HCT116 (cell line): ENCODE results near the gene SDCBP2. TPM values are rescaled to one million over a fixed set of nuclear protein-coding genes. Genes with fewer than 3 reads are reported as not detected.

ENCODE experiments used
- ATAC-seq: fragments of 200-7000 bp; cut with Tn5 transposase; 2 replicates; pipeline ENCODE4 v1.9.1; 2020; ENCODE audit warnings: mild to moderate bottlenecking, moderate library complexity
- BruUV-seq: library from RNA; stranded (reverse); fragments of 400-500 nt; replicated peaks from 2 replicates; lab custom pipeline; 2021; lab: Mats Ljungman, UMichigan
- CTCF ChIA-PET: fragments of 300-600 bp; sonication (Branson Sonifier 250); formaldehyde crosslinking; loops from one replicate; lab custom pipeline; 2021; ENCODE audit warnings: antibody characterized with exemption; lab: Charles Lee
- POLR2A ChIA-PET: fragments of 300-600, 350-600 bp; sonication (Branson Sonifier 250); formaldehyde crosslinking; loops from one replicate; lab custom pipeline; 2021; ENCODE audit warnings: antibody characterized with exemption; lab: Charles Lee
- RAD21 ChIA-PET, 2 experiments: fragments of 300-600 bp; sonication (Branson Sonifier 250); formaldehyde crosslinking; loops; one replicate each; lab custom pipeline; 2023; ENCODE audit warnings: low total read pairs in 2 of 2; ENCODE audit not compliant: uncharacterized antibody in 2 of 2, unreplicated experiment in 2 of 2, low non-redundant PET in 1 of 2; lab: Charles Lee
- DNase-seq: peaks from one replicate; pipeline ENCODE4 v3.0.0-alpha.2; 2010; ENCODE audit warnings: low read depth, low spot score
- H2AFZ ChIP-seq: fragments of 200-600 bp; shearing (Covaris generic), sonication (generic); 2 replicates; pipeline ENCODE4 v1.6.1; 2017; ENCODE audit warnings: low read depth, mixed run types, mixed read lengths, antibody characterized with exemption, low read length; ENCODE audit not compliant: poor library complexity, severe bottlenecking
- H3K27ac ChIP-seq: 2 replicates; pipeline ENCODE4 v1.5.1; 2012; ENCODE audit warnings: low read depth, low read length
- H3K27me3 ChIP-seq: fragments of 200-600 bp; sonication (generic); 2 replicates; pipeline ENCODE4 v1.6.1; 2016; ENCODE audit warnings: mixed run types, low read length, mixed read lengths; ENCODE audit not compliant: insufficient read depth
- H3K36me3 ChIP-seq, 2 experiments: fragments of 200-500 bp in 1 of 2; fragments of 200-600 bp in 1 of 2; sonication (Bioruptor generic) in 1 of 2; sonication (generic) in 1 of 2; 2 replicates each; pipeline versions ENCODE4 v1.5.1 to v1.6.1; 2014 to 2016; ENCODE audit warnings: low read length in 2 of 2, inconsistent platforms in 1 of 2, mixed read lengths in 1 of 2, mixed run types in 1 of 2; ENCODE audit not compliant: insufficient read depth in 2 of 2, control insufficient read depth in 1 of 2
- H3K4me1 ChIP-seq, 2 experiments: fragments of 200-600 bp in 1 of 2; sonication (generic) in 1 of 2; 2 replicates each; pipeline versions ENCODE4 v1.5.1 to v1.6.1; 2012 to 2017; ENCODE audit warnings: low read length in 2 of 2, inconsistent platforms in 1 of 2, mild to moderate bottlenecking in 1 of 2, mixed read lengths in 1 of 2, mixed run types in 1 of 2, moderate library complexity in 1 of 2; ENCODE audit not compliant: insufficient read depth in 2 of 2, control insufficient read depth in 1 of 2
- H3K4me2 ChIP-seq: fragments of 200-600 bp; sonication (generic); 2 replicates; pipeline ENCODE4 v1.6.1; 2017; ENCODE audit warnings: mixed run types, low read length, mixed read lengths
- H3K4me3 ChIP-seq, 2 experiments: fragments of 200-600 bp in 1 of 2; sonication (generic) in 1 of 2; replicated peaks in 1 of 2; 2 replicates each; pipeline ENCODE4 v1.5.1; 2011 to 2016; ENCODE audit warnings: low read length in 2 of 2, control low read depth in 1 of 2, low read depth in 1 of 2, mild to moderate bottlenecking in 1 of 2, mixed read lengths in 1 of 2, mixed run types in 1 of 2
- H3K79me2 ChIP-seq: fragments of 200-600 bp; sonication (generic); 2 replicates; pipeline ENCODE4 v1.6.1; 2017; ENCODE audit warnings: mild to moderate bottlenecking, mixed run types, low read length, moderate library complexity, mixed read lengths; ENCODE audit not compliant: insufficient read depth
- H3K9ac ChIP-seq: fragments of 200-600 bp; sonication (generic); 2 replicates; pipeline ENCODE4 v1.6.1; 2016; ENCODE audit warnings: low read length, mixed read lengths
- H3K9me2 ChIP-seq: fragments of 200-600 bp; sonication (generic), shearing (Covaris generic); 2 replicates; pipeline ENCODE4 v1.6.1; 2017; ENCODE audit warnings: mixed run types, mild to moderate bottlenecking, moderate library complexity; ENCODE audit not compliant: insufficient read depth
- H3K9me3 ChIP-seq, 2 experiments: fragments of 200-500 bp in 1 of 2; fragments of 200-600 bp in 1 of 2; sonication (Bioruptor generic) in 1 of 2; sonication (generic) in 1 of 2; 2 replicates each; pipeline ENCODE4 v1.6.1; 2014 to 2017; ENCODE audit warnings: low read length in 2 of 2, mixed read lengths in 2 of 2, inconsistent platforms in 1 of 2, low read depth in 1 of 2, mild to moderate bottlenecking in 1 of 2, mixed run types in 1 of 2, moderate library complexity in 1 of 2; ENCODE audit not compliant: control insufficient read depth in 1 of 2, insufficient read depth in 1 of 2
- H4K20me1 ChIP-seq: fragments of 200-600 bp; sonication (generic), shearing (Covaris generic); 2 replicates; pipeline ENCODE4 v1.6.1; 2017; ENCODE audit warnings: mixed run types, mild to moderate bottlenecking, moderate library complexity; ENCODE audit not compliant: insufficient read depth
- ATF3 ChIP-seq: IDR thresholded peaks from 2 replicates; pipeline ENCODE4 v1.6.1; 2012
- CEBPB ChIP-seq: IDR thresholded peaks from 2 replicates; pipeline ENCODE4 v1.6.1; 2012; ENCODE audit warnings: low read depth
- CTCF ChIP-seq, 3 experiments: fragments of 200-600 bp in 1 of 3; sonication (generic) in 1 of 3; IDR thresholded peaks in 2 of 3; conservative IDR thresholded peaks in 1 of 3; 2 replicates each; pipeline ENCODE4 v1.5.1; 2012 to 2017; ENCODE audit warnings: low read depth in 2 of 3, low read length in 2 of 3, antibody characterized with exemption in 1 of 3, borderline replicate concordance in 1 of 3, control low read depth in 1 of 3, mild to moderate bottlenecking in 1 of 3, mixed read lengths in 1 of 3, mixed run types in 1 of 3, moderate library complexity in 1 of 3; ENCODE audit not compliant: insufficient read depth in 1 of 3
- EGR1 ChIP-seq: IDR thresholded peaks from 2 replicates; pipeline ENCODE4 v1.6.1; 2012; ENCODE audit warnings: low read depth
- ELF1 ChIP-seq: IDR thresholded peaks from 2 replicates; pipeline ENCODE4 v1.6.1; 2012; ENCODE audit warnings: low read depth, borderline replicate concordance
- EZH2 ChIP-seq: fragments of 200-600 bp; sonication (generic); IDR thresholded peaks from 2 replicates; pipeline ENCODE4 v1.6.1; 2017; ENCODE audit warnings: antibody characterized with exemption, mixed run types
- EZH2phosphoT487 ChIP-seq: fragments of 200-600 bp; IDR thresholded peaks from 2 replicates; pipeline ENCODE4 v1.6.1; 2018; ENCODE audit warnings: antibody characterized with exemption, borderline replicate concordance
- FOSL1 ChIP-seq: IDR thresholded peaks from 2 replicates; pipeline ENCODE4 v1.6.1; 2012; ENCODE audit warnings: low read depth
- JUND ChIP-seq: IDR thresholded peaks from 2 replicates; pipeline ENCODE4 v1.6.1; 2012
- POLR2A ChIP-seq: IDR thresholded peaks from 2 replicates; pipeline ENCODE4 v1.7.0; 2011; ENCODE audit warnings: borderline replicate concordance; ENCODE audit not compliant: insufficient read depth, insufficient read length; ENCODE audit errors: extremely low read depth
- POLR2AphosphoS5 ChIP-seq: IDR thresholded peaks from 2 replicates; pipeline ENCODE4 v1.6.1; 2011; ENCODE audit warnings: mild to moderate bottlenecking, low read depth, low read length, moderate library complexity
- RAD21 ChIP-seq: IDR thresholded peaks from 2 replicates; pipeline ENCODE4 v1.6.1; 2012; ENCODE audit warnings: low read depth, mild to moderate bottlenecking
- SP1 ChIP-seq: IDR thresholded peaks from 2 replicates; pipeline ENCODE4 v1.6.1; 2012; ENCODE audit warnings: low read depth
- ZBTB33 ChIP-seq: IDR thresholded peaks from 2 replicates; pipeline ENCODE4 v1.6.1; 2011; ENCODE audit warnings: mild to moderate bottlenecking, low read length, moderate library complexity; ENCODE audit not compliant: insufficient replicate concordance; ENCODE audit errors: extremely low read depth
- ZFX ChIP-seq: fragments of 450-650 bp; IDR thresholded peaks from 2 replicates; pipeline ENCODE4 v1.6.1; 2017
- ZNF274 ChIP-seq: fragments of 200-500 bp; sonication (Bioruptor generic); IDR thresholded peaks from 2 replicates; pipeline ENCODE4 v1.6.1; 2014; ENCODE audit warnings: mild to moderate bottlenecking, low read depth, low read length, inconsistent platforms
- intact Hi-C: fragments of 100-400 bp; cut with micrococcal nuclease; formaldehyde crosslinking; loops from 2 replicates; pipeline ENCODE4 v1.10.0; 2022
- total RNA-seq: library from RNA; stranded (reverse); gene quantifications from one replicate; pipeline ENCODE4 v1.2.1, GENCODE V29; 2021; ENCODE audit not compliant: unreplicated experiment

Gene SDCBP2
- total RNA-seq, 1 experiment from 2014 or later: 3.4 TPM

- no peak overlapping the region for H3K4me3 ChIP-seq
- DNase-seq: no peak
- no peaks in the 10 kb centered on the region for H3K27me3 ChIP-seq
- no peaks in the 10 kb centered on the region for H3K9me2 ChIP-seq
- POLR2A ChIA-PET: no interaction called here
- BruUV-seq: no TSS peak
- H3K9me3 ChIP-seq: no peaks in the 10 kb centered on the region
- RAD21 ChIA-PET: no interaction called here
- peaks cover 5 to 14% of the 10 kb centered on the region in 2 experiments; a peak in 3 of 4 replicates for H3K4me1 ChIP-seq
- CTCF ChIA-PET: no interaction called here
- intact Hi-C loops: no loop called here
- TF ChIP-seq RAD21 (no peak), ZNF274 (no peak), FOSL1 (no peak), EZH2phosphoT487 (no peak), ZFX (no peak), ATF3 (no peak), EZH2 (no peak), CEBPB (no peak)
- TF ChIP-seq, all 23 proteins: peak for 0
- Histone ChIP-seq H4K20me1 (no peaks in the 10 kb centered on the region), H3K27ac (no peak overlapping the region), H3K4me2 (no peak overlapping the region), H3K79me2 (no peaks in the 10 kb centered on the region), H3K36me3 (no peaks in the 10 kb centered on the region), H3K9ac (no peak overlapping the region), H2AFZ (no peak overlapping the region)
- no peak for ATAC-seq
Observed at GRCh38 chr20:1320016-1320415, 8.9 kb downstream of the SDCBP2 start.

- CTCF ChIA-PET: no interaction called here
- ATAC-seq: no peak
Observed at GRCh38 chr20:1319462-1319861, 9.5 kb downstream of the SDCBP2 start.

More at GRCh38 chr20:1319462-1319861, 9.5 kb downstream of the SDCBP2 start:
- intact Hi-C loops: no loop called here
- TF ChIP-seq EZH2phosphoT487 (no peak), EGR1 (no peak), SP1 (no peak), JUND (no peak), ELF1 (no peak), CEBPB (no peak), CTCF (IDR thresholded peaks at IDR 0.05 in 2 of 3, conservative IDR thresholded peaks at IDR 0.05 in 1 of 3; ENCODE audit: borderline replicate concordance in 1 of 3, insufficient read depth in 1 of 3, low read depth in 2 of 3, low read length in 2 of 3) (no peak), EZH2 (no peak), ATF3 (no peak), FOSL1 (no peak), POLR2AphosphoS5 (no peak), ZFX (no peak), ZBTB33 (no peak), POLR2A (no peak)
- no peak overlapping the region for H3K4me2 ChIP-seq
- peaks cover 2 to 8% of the 10 kb centered on the region in 2 experiments; a peak in 3 of 4 replicates for H3K4me1 ChIP-seq
- H3K27ac ChIP-seq: no peak overlapping the region
- H3K4me3 ChIP-seq: no peak overlapping the region
- BruUV-seq: no TSS peak
- H2AFZ ChIP-seq: no peak overlapping the region
- H3K9ac ChIP-seq: no peak overlapping the region
- H4K20me1 ChIP-seq: no peaks in the 10 kb centered on the region
- no peaks in the 10 kb centered on the region for H3K27me3 ChIP-seq
- H3K36me3 ChIP-seq: no peaks in the 10 kb centered on the region
- no peak for DNase-seq
- H3K9me3 ChIP-seq: no peaks in the 10 kb centered on the region
- ChIA-PET POLR2A (no interaction called here), RAD21 (no interaction called here)
- H3K9me2 ChIP-seq: no peaks in the 10 kb centered on the region
- H3K79me2 ChIP-seq: no peaks in the 10 kb centered on the region
